Upper lobe of right lung (tissue), 1 donor: ENCODE measurements around the gene NGEF. TPM values are rescaled to one million over a fixed set of nuclear protein-coding genes. Genes with fewer than 3 reads are reported as not detected.

ENCODE experiments used
- ATAC-seq: fragments of 200-7000 bp; cut with Tn5 transposase; one replicate; pipeline ENCODE4 v1.9.1; 2020; ENCODE audit warnings: mild to moderate bottlenecking, moderate library complexity
- DNase-seq: peaks from one replicate; pipeline ENCODE4 v3.0.0-alpha.2; 2020
- H3K27ac ChIP-seq: fragments of 200-600 bp; one replicate; pipeline ENCODE4 v1.8.0; 2022
- H3K27me3 ChIP-seq: fragments of 200-600 bp; one replicate; pipeline ENCODE4 v1.8.0; 2022; ENCODE audit warnings: mild to moderate bottlenecking
- H3K36me3 ChIP-seq: fragments of 200-600 bp; one replicate; pipeline ENCODE4 v1.8.0; 2022
- H3K4me1 ChIP-seq: fragments of 200-600 bp; one replicate; pipeline ENCODE4 v1.8.0; 2022
- H3K4me3 ChIP-seq: fragments of 200-600 bp; one replicate; pipeline ENCODE4 v1.8.0; 2022; ENCODE audit warnings: mild to moderate bottlenecking
- H3K9me3 ChIP-seq: fragments of 200-600 bp; one replicate; pipeline ENCODE4 v1.8.0; 2022
- CTCF ChIP-seq: fragments of 200-600 bp; IDR thresholded peaks from one replicate; pipeline ENCODE4 v1.8.0; 2022; ENCODE audit warnings: antibody characterized with exemption
- intact Hi-C: fragments of 100-400 bp; cut with DNase I; formaldehyde crosslinking; loops from one replicate; pipeline ENCODE4 v1.11.0; 2022
- total RNA-seq: library from RNA; stranded (reverse); fragmentation: NEBNext Ultra II Directional; extraction: Animal tissue kit (Norgen Biotek cat#: 25700); gene quantifications from one replicate; pipeline ENCODE4 v1.2.1, GENCODE V29; 2021
- donor health status: DM: no; HTN: yes; CAD: no; lungs with severe emphysema.

Gene NGEF
- total RNA-seq, 1 donor from 2014 or later: not detected

- H3K36me3 ChIP-seq: no peaks in the 10 kb centered on the region
- ATAC-seq (peak; percentile 23), DNase-seq (peak; percentile 48)
- no peak overlapping the region for H3K4me3 ChIP-seq
- no peaks in the 10 kb centered on the region for H3K27me3 ChIP-seq
- no peak overlapping the region for H3K27ac ChIP-seq
- no peak for TF ChIP-seq CTCF
- intact Hi-C loops: no loop called here
- H3K9me3 ChIP-seq: no peaks in the 10 kb centered on the region
- no peaks in the 10 kb centered on the region for H3K4me1 ChIP-seq
These were observed 15.0 kb downstream of the NGEF start for GRCh38 chr2:232997749-232998665.

- Histone ChIP-seq H3K36me3 (no peaks in the 10 kb centered on the region), H3K9me3 (no peaks in the 10 kb centered on the region), H3K27me3 (no peaks in the 10 kb centered on the region), H3K4me3 (no peak overlapping the region), H3K27ac (no peak overlapping the region), H3K4me1 (no peaks in the 10 kb centered on the region)
- no peak for TF ChIP-seq CTCF
- no peak for ATAC-seq
- no peak for DNase-seq
- intact Hi-C loops: no loop called here
These were observed 18.6 kb downstream of the NGEF start for GRCh38 chr2:232994446-232994845.

GRCh38 chr2:232993231-232993821 lies 19.7 kb downstream of the NGEF start:
- H3K4me1 ChIP-seq: no peaks in the 10 kb centered on the region
- DNase-seq (no peak), ATAC-seq (no peak)
- H3K27ac ChIP-seq: no peak overlapping the region
- H3K27me3 ChIP-seq: no peaks in the 10 kb centered on the region
- H3K4me3 ChIP-seq: no peak overlapping the region
- no peaks in the 10 kb centered on the region for H3K36me3 ChIP-seq
- TF ChIP-seq CTCF: no peak
- intact Hi-C loops: no loop called here
- H3K9me3 ChIP-seq: no peaks in the 10 kb centered on the region

GRCh38 chr2:232986155-232986554 lies 26.9 kb downstream of the NGEF start:
- Histone ChIP-seq H3K4me3 (no peak overlapping the region), H3K36me3 (no peaks in the 10 kb centered on the region), H3K27me3 (peaks cover 19% of the 10 kb centered on the region), H3K27ac (no peak overlapping the region), H3K9me3 (no peaks in the 10 kb centered on the region), H3K4me1 (no peaks in the 10 kb centered on the region)
- ATAC-seq (no peak), DNase-seq (no peak)
- TF ChIP-seq CTCF: no peak
- intact Hi-C loops: no loop called here

- Histone ChIP-seq H3K36me3 (no peaks in the 10 kb centered on the region), H3K4me1 (no peaks in the 10 kb centered on the region), H3K27me3 (peaks cover 19% of the 10 kb centered on the region), H3K27ac (no peak overlapping the region), H3K9me3 (no peaks in the 10 kb centered on the region), H3K4me3 (no peak overlapping the region)
- TF ChIP-seq CTCF: no peak
- no peak for DNase-seq
- intact Hi-C loops: no loop called here
- no peak for ATAC-seq
These were observed 28.4 kb downstream of the NGEF start for GRCh38 chr2:232984451-232985207.
